ENCODE results near the gene ZNF655. TPM values are rescaled to one million over a fixed set of nuclear protein-coding genes. Genes with fewer than 3 reads are reported as not detected.
A peak's percentile ranks its signal among the peaks of the same experiment; 100 is the strongest.

Gene ZNF655
- total RNA-seq, 5 donors from 2014 or later (not counting 1 experiment from before 2014, with no cell fraction given) = 145 to 163 (median 157) TPM

DNA sequence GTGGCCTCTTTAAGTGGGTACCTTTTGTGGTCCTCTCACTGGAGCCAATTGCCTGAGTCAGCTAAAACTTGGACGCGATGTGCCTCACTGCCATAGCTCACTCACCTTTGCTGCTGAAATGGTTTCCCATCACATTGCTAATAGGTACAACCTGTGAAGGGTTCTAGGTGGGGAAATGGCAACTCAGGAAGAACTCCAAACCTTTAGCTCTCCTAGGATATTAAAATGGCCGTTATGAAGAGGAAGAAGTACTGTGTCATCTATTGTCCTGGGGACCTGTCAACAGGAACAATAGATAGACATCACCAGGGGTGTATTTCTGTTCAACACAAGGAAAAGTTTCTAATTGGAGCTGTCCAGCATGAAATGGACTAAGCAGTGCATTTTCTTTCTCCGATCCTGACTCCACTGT, 1.2 kb upstream of the ZNF655 start:
- peak overlapping the region; percentile 99 to 100 for H3K27ac Mint-ChIP-seq
- Histone ChIP-seq H3K9me3 (no peaks in the 10 kb centered on the region), H3K4me3 (ENCODE audit: control insufficient read depth in 1 of 2, extremely low read depth in 1 of 2, low read length in 1 of 2) (peak overlapping the region; percentile 85 to 98), H3K36me3 (ENCODE audit: control insufficient read depth in 2 of 2, extremely low read depth in 1 of 2, insufficient read depth in 1 of 2, low read length in 1 of 2) (peaks cover 7 to 38% of the 10 kb centered on the region in 2 donors), H3K27ac (ENCODE audit: low read length) (peak overlapping the region; percentile 95), H3K4me1 (ENCODE audit: control insufficient read depth in 1 of 2, extremely low read depth in 1 of 2, insufficient read depth in 2 of 2, low read length in 2 of 2) (peaks cover 18 to 34% of the 10 kb centered on the region in 2 experiments), H3K27me3 (replicated peaks in 1 of 2; ENCODE audit: control insufficient read depth in 2 of 2, extremely low read depth in 1 of 2, insufficient read depth in 2 of 2, low read length in 1 of 2) (no peaks in the 10 kb centered on the region)
- H3K4me3 Mint-ChIP-seq = peak overlapping the region; percentile 93 to 99 (median 99)
- DNase-seq (no peak), ATAC-seq (replicated peaks in 1 of 4) (no peak)
- WGBS (ENCODE audit: insufficient coverage) = no CpG with 5 or more reads among the region's 4 CpGs
- no peaks in the 10 kb centered on the region for H3K27me3 Mint-ChIP-seq
- POLR2A ChIA-PET = interaction anchor here (0.5 to 1.7 kb wide), 4 partner anchors 52 to 458 kb away, joined by 5 to 10 read pairs (median 6); partner anchors contain the start of genes ZKSCAN1 (in 1 of the 2) and ZKSCAN5 (in 1 of the 2)
- CTCF ChIA-PET = no interaction called here
- H3K36me3 Mint-ChIP-seq = peaks cover 26% of the 10 kb centered on the region
- peaks cover 57 to 67% (median 59%) of the 10 kb centered on the region in 3 donors for H3K4me1 Mint-ChIP-seq
- no peaks in the 10 kb centered on the region for H3K9me3 Mint-ChIP-seq

DNA sequence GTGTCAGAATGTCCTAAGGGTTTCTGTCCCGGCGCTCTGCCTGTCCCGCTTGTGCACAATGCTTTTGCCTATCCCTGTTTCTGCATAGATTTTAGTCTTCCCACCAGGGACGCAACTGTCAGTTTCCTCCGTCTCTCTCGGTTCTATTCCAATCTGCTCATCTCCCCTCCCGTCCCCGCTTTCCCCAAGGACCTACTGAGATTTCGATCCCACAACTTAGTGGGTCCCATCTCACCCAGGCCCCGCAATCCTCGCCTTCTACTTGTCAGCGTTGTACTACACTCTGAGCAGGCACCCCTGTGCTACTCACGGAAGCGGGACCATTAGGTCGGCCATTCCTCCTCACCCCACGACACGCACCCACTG, 519 bp upstream of the ZNF655 start:
- no peak for DNase-seq
- ChIA-PET CTCF (interaction anchor here in 1 of 2 donors (1.0 kb wide), 1 partner anchor 59 kb away, joined by 5 read pairs; the partner anchor contains the start of gene ZSCAN25), POLR2A (interaction anchor here (0.6 to 1.7 kb wide), 6 partner anchors 53 to 543 kb away, joined by 3 to 12 read pairs (median 3); partner anchors contain the start of gene ZKSCAN5 (in 2 of the 2))
- H3K4me3 Mint-ChIP-seq = peak overlapping the region; percentile 93 to 99 (median 99)
- Histone ChIP-seq H3K9me3 (no peaks in the 10 kb centered on the region), H3K36me3 (ENCODE audit: control insufficient read depth in 2 of 2, extremely low read depth in 1 of 2, insufficient read depth in 1 of 2, low read length in 1 of 2) (peaks cover 9 to 45% of the 10 kb centered on the region in 2 donors), H3K27ac (ENCODE audit: low read length) (peak overlapping the region; percentile 95), H3K27me3 (replicated peaks in 1 of 2; ENCODE audit: control insufficient read depth in 2 of 2, extremely low read depth in 1 of 2, insufficient read depth in 2 of 2, low read length in 1 of 2) (no peaks in the 10 kb centered on the region), H3K4me3 (ENCODE audit: control insufficient read depth in 1 of 2, extremely low read depth in 1 of 2, low read length in 1 of 2) (peak overlapping the region; percentile 85 to 98), H3K4me1 (ENCODE audit: control insufficient read depth in 1 of 2, extremely low read depth in 1 of 2, insufficient read depth in 2 of 2, low read length in 2 of 2) (peaks cover 14 to 34% of the 10 kb centered on the region in 2 experiments)
- peaks cover 33% of the 10 kb centered on the region for H3K36me3 Mint-ChIP-seq
- peaks cover 58 to 69% (median 61%) of the 10 kb centered on the region in 3 donors for H3K4me1 Mint-ChIP-seq
- peak overlapping the region; percentile 99 to 100 for H3K27ac Mint-ChIP-seq
- ATAC-seq (replicated peaks in 1 of 4) = peak; percentile 70 to 74 (median 72)
- WGBS (ENCODE audit: insufficient coverage) = 0% methylated on average over 12 of the region's 17 CpGs
- H3K27me3 Mint-ChIP-seq = no peaks in the 10 kb centered on the region
- H3K9me3 Mint-ChIP-seq = no peaks in the 10 kb centered on the region

DNA sequence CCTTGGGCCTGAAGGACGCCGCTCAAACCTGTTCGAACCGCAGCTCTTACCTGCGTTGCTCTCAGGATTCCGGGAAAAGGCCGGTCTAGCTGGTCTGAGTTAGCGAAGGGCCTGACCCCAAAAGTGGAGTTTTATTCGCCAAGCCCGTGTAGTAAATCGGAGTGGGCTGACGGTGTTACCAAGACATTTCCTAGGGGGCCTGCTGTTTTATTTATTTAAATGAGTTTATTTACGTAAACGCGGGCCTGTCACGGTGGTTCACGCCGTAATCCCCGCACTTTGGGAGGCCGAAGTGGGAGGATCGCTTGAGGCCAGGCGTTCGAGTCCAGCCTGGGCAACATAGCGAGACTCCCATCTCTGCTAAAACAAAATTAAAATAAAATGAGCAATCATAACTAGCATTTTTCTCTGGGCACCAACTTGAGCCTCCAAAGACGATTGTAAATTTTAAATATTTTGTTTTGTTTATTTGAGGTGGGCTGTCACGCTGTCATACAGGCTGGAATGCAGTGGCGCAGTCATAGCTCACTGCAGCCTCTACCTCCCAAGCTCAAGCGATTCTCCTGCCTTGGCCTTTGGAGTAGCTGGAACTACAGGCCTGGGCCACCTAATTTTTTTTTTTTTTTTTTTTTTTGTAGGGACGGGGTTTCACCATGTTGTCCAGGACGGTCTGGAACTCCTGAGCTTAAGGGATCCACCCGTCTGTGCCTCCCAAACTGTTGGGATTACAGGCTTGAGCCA, 903 bp downstream of the ZNF655 start:
- Mint-ChIP-seq H3K27me3 (no peaks in the 10 kb centered on the region), H3K9me3 (no peaks in the 10 kb centered on the region), H3K4me1 (peaks cover 63 to 71% (median 67%) of the 10 kb centered on the region in 3 donors), H3K36me3 (peaks cover 43% of the 10 kb centered on the region), H3K4me3 (peak overlapping the region; percentile 93 to 99 (median 99)), H3K27ac (peak overlapping the region; percentile 99 to 100)
- H3K36me3 ChIP-seq (ENCODE audit: control insufficient read depth in 2 of 2, extremely low read depth in 1 of 2, insufficient read depth in 1 of 2, low read length in 1 of 2) = peaks cover 12 to 59% of the 10 kb centered on the region in 2 donors
- H3K27ac ChIP-seq (ENCODE audit: low read length) = peak overlapping the region; percentile 95
- POLR2A ChIA-PET = interaction anchor here (0.6 kb wide), 4 partner anchors 17 to 1330 kb away, joined by 3 to 8 read pairs (median 6); partner anchors contain the start of gene UFSP1 (in 1 of the 2)
- H3K9me3 ChIP-seq = no peaks in the 10 kb centered on the region
- ATAC-seq (replicated peaks in 1 of 4) (no peak), DNase-seq (peak in 4 of 35 experiments; percentile 1 to 50 (median 8))
- peak overlapping the region; percentile 85 to 98 for H3K4me3 ChIP-seq (ENCODE audit: control insufficient read depth in 1 of 2, extremely low read depth in 1 of 2, low read length in 1 of 2)
- no peaks in the 10 kb centered on the region for H3K27me3 ChIP-seq (replicated peaks in 1 of 2; ENCODE audit: control insufficient read depth in 2 of 2, extremely low read depth in 1 of 2, insufficient read depth in 2 of 2, low read length in 1 of 2)
- H3K4me1 ChIP-seq (ENCODE audit: control insufficient read depth in 1 of 2, extremely low read depth in 1 of 2, insufficient read depth in 2 of 2, low read length in 2 of 2) = peaks cover 14 to 34% of the 10 kb centered on the region in 2 experiments
- CTCF ChIA-PET = interaction anchor here (0.6 to 1.2 kb wide), 8 partner anchors 21 to 523 kb away, joined by 3 to 11 read pairs (median 4); partner anchors contain the start of genes BUD31 (in 1 of the 2) and ZSCAN25 (in 1 of the 2)
- 2% methylated on average over 12 of the region's 31 CpGs for WGBS (ENCODE audit: insufficient coverage)

DNA sequence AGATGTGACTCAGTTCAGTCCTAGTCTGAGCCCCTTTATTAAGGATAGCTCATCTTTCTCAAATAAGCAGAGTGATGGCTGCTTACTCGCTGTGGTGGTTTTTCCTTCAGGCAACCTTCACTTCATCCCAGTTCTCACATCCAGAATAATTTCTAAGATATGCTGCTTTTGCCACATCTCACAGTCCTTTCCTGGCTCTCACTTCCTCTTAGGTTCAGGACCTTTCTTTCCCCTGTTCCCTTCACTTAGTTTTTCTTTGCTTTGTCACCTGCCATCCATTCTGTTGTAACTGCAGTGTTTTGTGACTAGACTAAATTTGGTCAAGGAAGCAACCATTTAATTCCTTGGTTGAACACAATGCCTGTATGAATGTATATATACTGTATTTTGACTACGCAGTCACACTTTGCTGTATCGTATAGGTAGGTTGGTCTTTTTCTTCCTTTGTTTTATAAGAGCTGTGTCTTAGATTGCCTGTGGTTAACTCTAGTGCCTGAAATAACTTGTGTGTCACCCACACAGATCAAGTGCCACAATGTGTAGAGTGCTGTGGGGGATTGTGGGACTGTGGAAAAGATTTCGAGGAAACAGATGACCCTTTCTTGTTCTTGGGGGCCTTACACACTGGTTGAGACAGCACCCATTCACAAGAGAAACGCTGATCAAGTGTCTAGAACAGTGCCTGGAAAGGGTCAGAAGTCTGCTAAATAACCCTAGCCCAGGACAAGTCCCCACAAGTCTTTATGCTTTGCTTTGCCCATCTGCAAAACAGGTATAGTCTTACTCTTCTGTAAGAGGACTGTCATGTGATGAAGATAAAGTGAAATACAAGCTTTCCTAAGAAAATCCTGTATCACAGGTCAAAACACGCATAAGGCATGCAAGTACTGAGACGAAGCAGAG, 2.6 kb downstream of the ZNF655 start:
- Mint-ChIP-seq H3K4me1 (peaks cover 65 to 67% (median 65%) of the 10 kb centered on the region in 3 donors), H3K27me3 (no peaks in the 10 kb centered on the region), H3K4me3 (peak overlapping the region; percentile 65 to 99 (median 99)), H3K36me3 (peaks cover 45% of the 10 kb centered on the region), H3K27ac (peak overlapping the region; percentile 77 to 100), H3K9me3 (no peaks in the 10 kb centered on the region)
- Histone ChIP-seq H3K4me3 (ENCODE audit: control insufficient read depth in 1 of 2, extremely low read depth in 1 of 2, low read length in 1 of 2) (no peak overlapping the region), H3K4me1 (ENCODE audit: control insufficient read depth in 1 of 2, extremely low read depth in 1 of 2, insufficient read depth in 2 of 2, low read length in 2 of 2) (peaks cover 14 to 34% of the 10 kb centered on the region in 2 experiments), H3K9me3 (no peaks in the 10 kb centered on the region), H3K27ac (ENCODE audit: low read length) (no peak overlapping the region), H3K27me3 (replicated peaks in 1 of 2; ENCODE audit: control insufficient read depth in 2 of 2, extremely low read depth in 1 of 2, insufficient read depth in 2 of 2, low read length in 1 of 2) (no peaks in the 10 kb centered on the region), H3K36me3 (ENCODE audit: control insufficient read depth in 2 of 2, extremely low read depth in 1 of 2, insufficient read depth in 1 of 2, low read length in 1 of 2) (peaks cover 12 to 58% of the 10 kb centered on the region in 2 donors)
- CTCF ChIA-PET = no interaction called here
- POLR2A ChIA-PET = interaction anchor here in 1 of 2 donors (0.6 kb wide), 2 partner anchors 38 to 1605 kb away, joined by 5 to 6 read pairs; no protein-coding TSS in a partner anchor
- 75% methylated on average over 1 of the region's 7 CpGs for WGBS (ENCODE audit: insufficient coverage)
- no peak for DNase-seq
- no peak for ATAC-seq (replicated peaks in 1 of 4)

DNA sequence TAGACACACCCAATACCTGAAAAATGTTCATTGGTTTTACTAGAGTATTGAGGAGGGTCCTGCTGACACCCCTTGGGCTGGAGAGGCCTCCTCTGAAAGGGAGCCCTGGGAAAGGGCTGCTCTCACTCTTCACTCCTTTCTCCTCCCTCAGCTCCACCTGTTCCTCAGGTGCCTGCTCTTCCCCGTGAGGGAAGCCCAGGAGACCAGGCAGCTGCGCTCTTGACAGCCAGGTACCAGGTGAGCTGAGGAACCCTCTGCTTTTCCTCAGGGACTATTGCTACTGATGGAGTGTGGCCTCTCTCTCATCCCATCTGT, 3.3 kb downstream of the ZNF655 start:
- H3K9me3 Mint-ChIP-seq = no peaks in the 10 kb centered on the region
- peaks cover 60 to 63% (median 61%) of the 10 kb centered on the region in 3 donors for H3K4me1 Mint-ChIP-seq
- peak overlapping the region in 1 of 2 donors; percentile 65 for H3K27ac Mint-ChIP-seq
- no peaks in the 10 kb centered on the region for H3K9me3 ChIP-seq
- H3K36me3 Mint-ChIP-seq = peaks cover 46% of the 10 kb centered on the region
- 100% methylated on average over 1 of the region's 2 CpGs for WGBS (ENCODE audit: insufficient coverage)
- ATAC-seq (replicated peaks in 1 of 4) (no peak), DNase-seq (no peak)
- no peak overlapping the region for H3K4me3 Mint-ChIP-seq
- peaks cover 14 to 33% of the 10 kb centered on the region in 2 experiments for H3K4me1 ChIP-seq (ENCODE audit: control insufficient read depth in 1 of 2, extremely low read depth in 1 of 2, insufficient read depth in 2 of 2, low read length in 2 of 2)
- POLR2A ChIA-PET = no interaction called here
- peaks cover 16 to 62% of the 10 kb centered on the region in 2 donors for H3K36me3 ChIP-seq (ENCODE audit: control insufficient read depth in 2 of 2, extremely low read depth in 1 of 2, insufficient read depth in 1 of 2, low read length in 1 of 2)
- H3K27me3 Mint-ChIP-seq = no peaks in the 10 kb centered on the region
- H3K27ac ChIP-seq (ENCODE audit: low read length) = no peak overlapping the region
- no peak overlapping the region for H3K4me3 ChIP-seq (ENCODE audit: control insufficient read depth in 1 of 2, extremely low read depth in 1 of 2, low read length in 1 of 2)
- H3K27me3 ChIP-seq (replicated peaks in 1 of 2; ENCODE audit: control insufficient read depth in 2 of 2, extremely low read depth in 1 of 2, insufficient read depth in 2 of 2, low read length in 1 of 2) = no peaks in the 10 kb centered on the region
- CTCF ChIA-PET = no interaction called here

Data from T-cell (primary cell).